ENCODE results near the gene FAM25C.
"Not testable (repeated sequence)": the region's sequence is repeated elsewhere in the genome, so short reads cannot be mapped to it uniquely, and the experiment has no call there.

Gene FAM25C

DNA sequence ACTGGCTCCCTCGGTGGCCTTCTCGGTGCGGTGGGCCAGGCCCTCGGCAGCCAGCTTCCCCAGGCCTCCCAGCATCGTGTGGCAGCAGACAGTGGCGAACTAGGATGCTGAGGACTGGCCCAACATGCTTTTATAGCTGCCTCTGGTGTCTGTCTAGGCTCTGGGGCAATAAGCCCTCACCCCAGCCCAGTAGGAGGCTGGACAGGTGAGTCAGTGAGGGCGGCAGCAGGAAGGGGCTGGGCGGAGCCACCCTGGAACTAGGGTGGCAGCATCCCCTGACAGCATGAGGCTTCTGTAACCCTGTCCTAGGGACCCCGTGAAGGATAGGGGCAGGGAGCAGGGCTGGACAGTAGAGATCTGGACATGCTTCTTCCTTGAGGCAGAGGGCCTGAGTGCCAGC is at the start of gene FAM25C:
FAM25C (minus strand) TSS at position 101 of the 400 bp plus-strand sequence; CDS start at position 75, 26 bp downstream.
- DNase-seq (ENCODE audit: low read depth, low spot score), result not testable (repeated sequence)

DNA sequence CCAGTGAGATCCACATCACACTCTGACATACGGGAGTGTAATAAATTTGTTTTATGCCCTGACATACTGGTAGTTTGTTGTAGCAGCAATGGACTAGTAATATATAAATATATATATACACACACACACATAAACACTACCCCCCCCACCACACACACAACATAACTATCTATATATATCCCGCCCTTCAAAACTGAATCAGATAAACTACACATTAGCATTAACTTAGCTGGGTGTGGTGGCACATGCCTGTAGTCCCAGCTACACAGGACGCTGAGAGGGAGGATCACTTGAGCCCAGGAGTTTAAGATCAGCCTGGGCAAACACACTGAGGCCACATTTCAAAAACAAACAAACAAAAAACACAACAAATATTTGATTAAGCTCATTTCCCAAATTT is 45.0 kb upstream of the FAM25C start:
- DNase-seq (ENCODE audit: low read depth, low spot score), result not testable (repeated sequence)

GRCh38 chr10:48031390-48031789 is 31.8 kb upstream of the FAM25C start:
- DNase-seq (ENCODE audit: low read depth, low spot score), result not testable (repeated sequence)

- not testable (repeated sequence) for DNase-seq (ENCODE audit: low read depth, low spot score)
Observed at GRCh38 chr10:48002306-48002705, 2.7 kb upstream of the FAM25C start.

DNA sequence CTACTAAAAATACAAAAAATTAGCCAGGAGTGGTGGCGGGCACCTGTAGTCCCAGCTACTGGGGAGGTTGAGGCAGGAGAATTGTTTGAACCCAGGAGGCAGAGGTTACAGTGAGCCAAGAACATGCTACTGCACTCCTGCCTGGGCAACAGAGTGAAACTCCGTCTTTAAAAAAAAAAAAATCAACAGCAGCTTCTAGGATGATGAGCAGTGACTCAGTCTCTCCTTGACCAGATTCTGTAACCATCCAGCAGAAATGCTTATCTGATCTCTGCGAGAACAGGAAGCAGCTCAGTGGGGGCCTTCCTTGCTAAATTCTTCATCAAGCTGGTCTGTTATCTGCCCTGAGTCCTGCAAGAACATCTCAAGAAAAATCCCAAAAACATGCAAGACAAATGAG is 5.5 kb downstream of the FAM25C start:
- DNase-seq (ENCODE audit: low read depth, low spot score), result not testable (repeated sequence)

- not testable (repeated sequence) for DNase-seq (ENCODE audit: low read depth, low spot score)
Observed at GRCh38 chr10:47992560-47992959, 7.0 kb downstream of the FAM25C start.

GRCh38 chr10:47991706-47992105 is 7.9 kb downstream of the FAM25C start:
- DNase-seq (ENCODE audit: low read depth, low spot score), result not testable (repeated sequence)

GRCh38 chr10:47990097-47990496 is 9.5 kb downstream of the FAM25C start:
- DNase-seq (ENCODE audit: low read depth, low spot score), result not testable (repeated sequence)

DNA sequence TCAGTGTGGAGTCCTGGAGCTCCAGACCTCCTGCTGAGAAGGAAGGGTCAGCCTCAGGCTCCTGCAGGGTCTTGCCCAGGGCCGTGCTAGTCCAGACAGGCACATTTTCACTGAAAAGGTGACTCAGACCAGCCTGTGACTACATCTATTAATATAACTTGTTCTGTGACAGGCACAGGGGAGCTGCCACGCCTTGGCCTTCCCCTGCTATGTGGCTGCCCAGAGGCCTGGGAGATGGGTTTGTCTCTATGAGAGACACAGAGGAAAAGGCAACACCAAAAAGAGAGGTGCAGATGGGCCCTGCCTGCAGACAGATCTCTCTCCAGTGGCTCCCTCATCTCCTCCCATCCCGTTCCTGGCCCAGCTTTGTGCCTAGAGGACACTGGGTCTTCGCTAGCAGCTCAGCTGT is 10.0 kb downstream of the FAM25C start:
- not testable (repeated sequence) for DNase-seq (ENCODE audit: low read depth, low spot score)

GRCh38 chr10:47988718-47989541 is 10.7 kb downstream of the FAM25C start:
- not testable (repeated sequence) for DNase-seq (ENCODE audit: low read depth, low spot score)

DNA sequence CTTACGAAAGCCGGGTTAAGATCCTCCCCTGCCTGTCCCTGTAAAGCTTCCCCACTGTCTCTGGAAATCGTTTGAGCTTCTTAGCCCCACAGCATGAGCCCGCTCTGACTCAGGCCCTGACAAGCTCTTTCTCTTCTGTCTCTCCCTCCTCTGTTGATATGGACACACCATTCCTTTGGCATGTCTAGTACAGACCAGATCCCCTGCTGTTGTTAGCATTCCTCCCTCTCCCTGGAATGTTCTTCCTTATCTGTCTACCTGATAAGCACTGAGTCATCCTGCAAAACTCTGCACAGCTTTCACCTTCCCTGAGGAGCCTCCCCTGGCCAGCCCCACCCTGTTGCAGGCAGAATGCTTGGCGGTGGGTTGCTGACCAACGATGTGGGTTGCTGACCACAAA is 11.6 kb downstream of the FAM25C start:
- DNase-seq (ENCODE audit: low read depth, low spot score), result not testable (repeated sequence)

GRCh38 chr10:47986413-47987230 is 13.0 kb downstream of the FAM25C start:
- DNase-seq (ENCODE audit: low read depth, low spot score), result not testable (repeated sequence)

DNA sequence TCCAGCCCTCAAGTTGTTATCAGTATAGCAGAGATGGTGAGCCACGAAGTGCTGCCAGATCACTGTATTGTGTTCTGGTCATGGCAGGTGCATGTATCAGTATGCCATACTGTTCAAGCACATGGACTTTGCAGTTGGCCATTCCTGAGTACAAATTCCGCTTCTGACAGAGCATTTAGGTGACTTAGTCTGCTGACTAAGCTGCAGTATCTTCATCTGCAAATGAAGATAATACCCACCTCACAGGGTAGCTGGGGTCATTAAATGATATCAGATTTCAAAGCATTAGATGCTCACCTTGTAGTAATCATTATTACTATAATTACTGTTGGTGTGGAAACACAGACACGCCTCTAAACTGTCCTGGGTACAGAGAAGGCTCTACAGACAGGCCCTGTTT is 24.2 kb downstream of the FAM25C start:
- DNase-seq (ENCODE audit: low read depth, low spot score), result not testable (repeated sequence)

DNA sequence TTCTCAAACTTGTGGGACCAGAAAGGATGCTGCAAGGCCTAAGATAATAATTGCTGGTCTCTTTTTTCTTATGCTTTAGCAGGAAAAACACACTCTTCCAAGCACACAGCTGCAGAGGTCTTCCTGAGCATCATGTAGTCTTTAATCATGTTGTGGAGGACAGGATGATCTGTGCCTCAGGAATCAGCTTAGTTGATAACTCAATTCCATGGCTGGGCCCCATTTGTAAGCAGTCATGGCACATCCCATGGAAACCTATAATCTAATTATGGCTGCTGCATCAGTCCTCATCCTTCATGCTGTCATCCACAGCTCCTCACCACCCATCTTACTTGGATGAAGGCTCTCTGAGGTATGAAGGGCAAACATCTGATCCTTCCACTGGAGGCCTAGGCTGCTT is 26.5 kb downstream of the FAM25C start:
- DNase-seq (ENCODE audit: low read depth, low spot score), result not testable (repeated sequence)

DNA sequence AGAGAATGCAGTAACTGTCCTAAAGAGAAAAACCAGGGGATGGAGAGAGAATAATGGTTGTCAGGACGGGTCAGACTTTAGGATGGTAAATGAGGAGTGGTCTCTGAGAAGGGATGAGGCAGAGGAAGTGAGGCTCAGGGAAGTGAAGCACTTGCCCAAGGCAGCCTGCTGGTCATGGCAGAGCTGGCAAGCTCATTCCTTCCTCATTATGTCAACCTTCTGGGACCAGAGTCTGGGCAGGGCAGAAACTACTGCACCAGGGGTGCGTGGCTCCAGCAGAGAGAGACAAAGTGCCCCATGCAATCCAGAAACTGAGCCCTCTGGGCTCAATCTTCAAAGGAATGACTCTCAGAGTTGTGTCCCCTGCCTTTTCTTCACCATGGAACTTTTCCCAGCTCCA is 27.5 kb downstream of the FAM25C start:
- DNase-seq (ENCODE audit: low read depth, low spot score), result not testable (repeated sequence)

DNA sequence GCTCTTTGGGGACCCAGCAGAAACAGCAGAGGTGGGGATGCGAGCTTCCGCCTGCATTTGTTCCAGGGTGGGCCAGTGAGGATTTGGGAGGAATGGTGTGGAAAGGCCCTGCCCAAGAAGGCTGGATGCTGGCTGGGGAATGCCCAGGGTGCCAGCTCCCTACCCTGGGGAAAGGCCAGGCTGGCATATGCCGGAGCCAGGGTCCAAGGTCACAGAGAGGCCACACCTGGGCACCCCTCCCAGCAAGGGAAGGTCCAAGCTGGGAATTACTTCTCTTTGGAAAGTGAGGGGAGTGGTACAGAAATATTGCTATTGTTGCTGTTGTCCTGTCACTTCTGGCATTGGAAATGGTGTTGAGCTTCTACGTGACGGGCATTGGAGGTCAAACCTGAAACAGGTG is 28.0 kb downstream of the FAM25C start:
- not testable (repeated sequence) for DNase-seq (ENCODE audit: low read depth, low spot score)

GRCh38 chr10:47970047-47970446 is 29.5 kb downstream of the FAM25C start:
- not testable (repeated sequence) for DNase-seq (ENCODE audit: low read depth, low spot score)

DNA sequence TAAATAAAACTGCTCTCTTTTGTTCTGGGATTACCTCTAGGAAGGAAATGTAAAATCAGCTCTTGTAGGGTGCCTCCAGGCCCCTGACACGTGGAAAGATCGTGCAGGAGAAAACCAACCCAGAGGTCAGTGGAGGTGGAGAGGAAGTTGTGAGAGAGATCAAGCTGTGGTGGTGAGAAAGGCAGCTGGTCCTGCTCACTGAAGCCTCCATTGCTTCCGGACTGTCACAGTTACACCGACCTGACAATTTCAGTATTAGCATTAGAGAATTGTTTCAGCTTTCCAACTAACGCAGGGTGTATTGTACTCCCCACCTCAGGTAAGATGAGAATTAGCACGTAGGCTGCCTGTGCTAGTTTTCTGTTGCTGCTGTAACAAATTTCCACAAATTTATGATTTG is 30.6 kb downstream of the FAM25C start:
- DNase-seq (ENCODE audit: low read depth, low spot score), result not testable (repeated sequence)

GRCh38 chr10:47964280-47965063 is 35.1 kb downstream of the FAM25C start:
- DNase-seq (ENCODE audit: low read depth, low spot score), result not testable (repeated sequence)

DNA sequence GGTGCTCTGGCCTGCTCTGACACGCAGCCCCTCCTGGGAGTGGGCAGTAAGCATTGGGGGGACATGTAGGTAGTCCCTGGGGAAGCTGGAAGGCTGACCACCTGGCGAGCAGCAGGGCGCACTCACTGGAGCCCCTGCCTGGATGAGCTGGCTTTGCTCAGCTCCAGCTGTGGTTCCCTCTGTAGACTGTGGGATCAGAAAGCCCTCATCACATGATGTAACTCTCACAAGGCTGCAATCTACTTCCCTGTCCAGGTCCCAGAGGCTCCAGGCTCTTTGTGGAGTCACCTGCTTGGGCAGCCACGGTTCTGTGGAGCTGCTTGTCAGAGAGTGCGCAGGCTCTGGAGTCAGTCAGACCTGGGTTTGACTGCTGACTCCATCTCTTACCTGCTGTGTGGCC is 36.8 kb downstream of the FAM25C start:
- DNase-seq (ENCODE audit: low read depth, low spot score), result not testable (repeated sequence)

- DNase-seq (ENCODE audit: low read depth, low spot score), result not testable (repeated sequence)
Observed at GRCh38 chr10:47960699-47961098, 38.9 kb downstream of the FAM25C start.

GRCh38 chr10:47959677-47960076 is 39.9 kb downstream of the FAM25C start:
- not testable (repeated sequence) for DNase-seq (ENCODE audit: low read depth, low spot score)
